B cell (primary cell): ENCODE measurements around the gene EHD2. TPM values are rescaled to one million over a fixed set of nuclear protein-coding genes. Genes with fewer than 3 reads are reported as not detected.

Experiments
- ATAC-seq: fragments of 200-7000 bp; cut with Tn5 transposase; one replicate; pipeline ENCODE4 v1.10.0; 2021; ENCODE audit warnings: low read depth, mild to moderate bottlenecking, moderate number of reproducible peaks, moderate library complexity
- CTCF ChIA-PET: fragments of 350-600 bp; sonication (Branson Sonifier 250); formaldehyde crosslinking; loops from one replicate; lab custom pipeline; 2021; ENCODE audit warnings: antibody characterized with exemption, inconsistent platforms; lab: Charles Lee
- POLR2A ChIA-PET: fragments of 350-600 bp; sonication (Branson Sonifier 250); formaldehyde crosslinking; loops from one replicate; lab custom pipeline; 2021; ENCODE audit warnings: antibody characterized with exemption; lab: Charles Lee
- DNase-seq: peaks from one replicate; pipeline ENCODE4 v3.0.0; 2013
- H2AFZ ChIP-seq: 2 replicates; pipeline ENCODE4 v1.6.1; 2012; ENCODE audit warnings: mild to moderate bottlenecking, low read depth, low read length; ENCODE audit not compliant: insufficient read depth, poor library complexity, severe bottlenecking
- H3K27ac ChIP-seq, 2 donors: 1 replicate in 1 of 2; 2 replicates in 1 of 2; pipeline ENCODE4 v1.5.1; 2012 to 2013; ENCODE audit warnings: low read length in 2 of 2, mild to moderate bottlenecking in 2 of 2, moderate library complexity in 1 of 2
- H3K27me3 ChIP-seq, 4 experiments: fragments of 200-600 bp in 1 of 4; sonication (generic) in 1 of 4; replicated peaks in 1 of 4; 1 replicate in 2 of 4; 2 replicates in 2 of 4; pipeline versions ENCODE4 v1.6.1 to v1.7.0; 2013 to 2016; ENCODE audit warnings: low read length in 3 of 4, mild to moderate bottlenecking in 2 of 4, mixed read lengths in 1 of 4, moderate library complexity in 1 of 4; ENCODE audit not compliant: insufficient read depth in 4 of 4, control insufficient read depth in 3 of 4; ENCODE audit errors: control extremely low read depth in 1 of 4
- H3K36me3 ChIP-seq, 2 experiments: replicated peaks in 1 of 2; 1 replicate in 1 of 2; 2 replicates in 1 of 2; pipeline versions ENCODE4 v1.6.1 to v1.7.1; 2013; ENCODE audit warnings: low read length in 1 of 2; ENCODE audit not compliant: insufficient read depth in 2 of 2, control insufficient read depth in 1 of 2; ENCODE audit errors: control extremely low read depth in 1 of 2, extremely low read depth in 1 of 2
- H3K4me1 ChIP-seq, 2 donors: fragments of 200-600 bp in 1 of 2; sonication (generic) in 1 of 2; 1 replicate in 1 of 2; 2 replicates in 1 of 2; pipeline versions ENCODE4 v1.5.1 to v1.6.1; 2013 to 2017; ENCODE audit warnings: low read length in 2 of 2; ENCODE audit not compliant: control insufficient read depth in 2 of 2, insufficient read depth in 2 of 2
- H3K4me2 ChIP-seq: replicated peaks from 2 replicates; pipeline ENCODE3; 2012; ENCODE audit warnings: mild to moderate bottlenecking, low read depth, low read length; ENCODE audit not compliant: poor library complexity, severe bottlenecking
- H3K4me3 ChIP-seq, 5 experiments: fragments of 200-600 bp in 1 of 5; sonication (generic) in 1 of 5; 1 replicate in 3 of 5; 2 replicates in 2 of 5; pipeline versions ENCODE4 v1.5.1 to v1.7.0; 2011 to 2016; ENCODE audit warnings: low read length in 4 of 5, mild to moderate bottlenecking in 4 of 5, low read depth in 2 of 5, control low read depth in 1 of 5, moderate library complexity in 1 of 5; ENCODE audit not compliant: insufficient read depth in 1 of 5; ENCODE audit errors: control extremely low read depth in 1 of 5, extremely low read depth in 1 of 5
- H3K79me2 ChIP-seq: fragments of 200-600 bp; sonication (generic); one replicate; pipeline ENCODE4 v1.6.0; 2016; ENCODE audit warnings: low read length; ENCODE audit not compliant: control insufficient read depth, insufficient read depth
- H3K9ac ChIP-seq: fragments of 200-600 bp; sonication (generic); 2 replicates; pipeline ENCODE4 v1.6.1; 2017; ENCODE audit warnings: mild to moderate bottlenecking, low read length, moderate library complexity
- H3K9me3 ChIP-seq, 3 donors: one replicate each; pipeline versions ENCODE4 v1.6.1 to v1.7.1; 2013; ENCODE audit warnings: low read length in 2 of 3; ENCODE audit not compliant: control insufficient read depth in 2 of 3, insufficient read depth in 1 of 3; ENCODE audit errors: control extremely low read depth in 1 of 3
- H4K20me1 ChIP-seq: 2 replicates; pipeline ENCODE4 v1.6.0; 2012; ENCODE audit warnings: mild to moderate bottlenecking, low read length; ENCODE audit not compliant: insufficient read depth, control insufficient read depth, poor library complexity, severe bottlenecking
- H3K27ac Mint-ChIP-seq: one replicate; pipeline ENCODE4 v1.8.0; 2021; ENCODE audit warnings: mixed read lengths
- H3K27me3 Mint-ChIP-seq: one replicate; pipeline ENCODE4 v1.8.0; 2021; ENCODE audit warnings: mixed read lengths
- H3K4me1 Mint-ChIP-seq: one replicate; pipeline ENCODE4 v1.8.0; 2021; ENCODE audit warnings: mixed read lengths
- H3K4me3 Mint-ChIP-seq: one replicate; pipeline ENCODE4 v1.8.0; 2021; ENCODE audit warnings: mixed read lengths
- H3K9me3 Mint-ChIP-seq: one replicate; pipeline ENCODE4 v1.8.0; 2022; ENCODE audit warnings: mixed read lengths; ENCODE audit not compliant: insufficient read depth
- CTCF ChIP-seq: fragments of 200-600 bp; IDR thresholded peaks from one replicate; pipeline ENCODE4 v1.8.0; 2022; ENCODE audit warnings: antibody characterized with exemption, mild to moderate bottlenecking
- EZH2 ChIP-seq: IDR thresholded peaks from 2 replicates; pipeline ENCODE4 v1.6.1; 2012; ENCODE audit warnings: borderline replicate concordance, low read depth, mild to moderate bottlenecking, moderate library complexity, low read length; ENCODE audit not compliant: insufficient read depth, poor library complexity, severe bottlenecking
- WGBS: methylation state at CpG from one replicate; pipeline ENCODE4 v1.1.5; 2013; ENCODE audit warnings: missing lambda C conversion rate; ENCODE audit not compliant: insufficient coverage; 5-methylcytosine and 5-hydroxymethylcytosine counted together
- intact Hi-C: fragments of 100-400 bp; cut with micrococcal nuclease; formaldehyde crosslinking; loops from one replicate; pipeline ENCODE4 v1.10.0; 2022
- polyA plus RNA-seq: library from polyadenylated mRNA; depleted of rRNA; stranded (reverse); fragments of >200 nt; gene quantifications from 2 replicates; pipeline ENCODE4 v1.2.3, GENCODE V29; 2012
- total RNA-seq, 2 donors: library from RNA; stranded (reverse); fragments of 120-200 nt in 1 of 2; gene quantifications; 1 replicate in 1 of 2; 2 replicates in 1 of 2; pipeline versions ENCODE4 v1.2.3 to v1.2.4, GENCODE V29; 2013 to 2022

Gene EHD2
- total and polyA plus RNA-seq, 2 donors (not counting 1 experiment from before 2014, with no cell fraction given) = not detected

GRCh38 chr19:47687906-47688305 lies 25.3 kb upstream of the EHD2 start:
- Mint-ChIP-seq H3K9me3 (no peaks in the 10 kb centered on the region), H3K4me3 (no peak overlapping the region), H3K4me1 (no peaks in the 10 kb centered on the region), H3K27ac (peak overlapping the region; percentile 20), H3K27me3 (no peaks in the 10 kb centered on the region)
- intact Hi-C loops = no loop called here
- WGBS = 99% methylated on average over 7 of the region's 7 CpGs
- DNase-seq = no peak
- Histone ChIP-seq H3K36me3 (peaks cover 0 to 10% of the 10 kb centered on the region in 2 experiments), H3K27me3 (no peaks in the 10 kb centered on the region), H2AFZ (no peak overlapping the region), H4K20me1 (peaks cover 8% of the 10 kb centered on the region), H3K27ac (no peak overlapping the region), H3K9me3 (no peaks in the 10 kb centered on the region), H3K9ac (no peak overlapping the region), H3K79me2 (no peaks in the 10 kb centered on the region), H3K4me2 (no peak overlapping the region), H3K4me1 (no peaks in the 10 kb centered on the region), H3K4me3 (no peak overlapping the region)
- ATAC-seq = no peak
- ChIA-PET POLR2A (no interaction called here), CTCF (interaction anchor here (0.9 to 1.2 kb wide), 2 partner anchors 20 to 105 kb away, joined by 3 read pairs; no protein-coding TSS in a partner anchor)
- TF ChIP-seq EZH2 (no peak), CTCF (no peak)

GRCh38 chr19:47691090-47691489 lies 22.1 kb upstream of the EHD2 start:
- DNase-seq (no peak), ATAC-seq (no peak)
- Histone ChIP-seq H3K9me3 (no peaks in the 10 kb centered on the region), H4K20me1 (peaks cover 14% of the 10 kb centered on the region), H3K27me3 (no peaks in the 10 kb centered on the region), H3K36me3 (peaks cover 0 to 15% of the 10 kb centered on the region in 2 experiments), H3K79me2 (no peaks in the 10 kb centered on the region), H3K4me2 (no peak overlapping the region), H3K4me3 (no peak overlapping the region), H2AFZ (no peak overlapping the region), H3K27ac (no peak overlapping the region), H3K9ac (no peak overlapping the region), H3K4me1 (no peaks in the 10 kb centered on the region)
- intact Hi-C loops = no loop called here
- CTCF ChIA-PET = interaction anchor here (2.2 kb wide), 1 partner anchor 255 kb away, joined by 8 read pairs; no protein-coding TSS in a partner anchor
- no peak for TF ChIP-seq CTCF
- no peak for TF ChIP-seq EZH2
- POLR2A ChIA-PET = no interaction called here
- Mint-ChIP-seq H3K9me3 (no peaks in the 10 kb centered on the region), H3K4me1 (no peaks in the 10 kb centered on the region), H3K4me3 (no peak overlapping the region), H3K27ac (no peak overlapping the region), H3K27me3 (no peaks in the 10 kb centered on the region)
- 76% methylated on average over 3 of the region's 5 CpGs for WGBS
